ENCODE measurements around the gene CLRN2.
"Not testable (repeated sequence)": the region's sequence is repeated elsewhere in the genome, so short reads cannot be mapped to it uniquely, and the experiment has no call there.

CLRN2 gene

GRCh38 chr4:17565846-17566245 lies 50.9 kb downstream of the CLRN2 start:
- H3K27ac ChIP-seq: no peak overlapping the region
- TF ChIP-seq CTCF (IDR thresholded peaks at IDR 0.05): no peak
- no peak for TF ChIP-seq ZFX (IDR thresholded peaks at IDR 0.05; ENCODE audit: borderline replicate concordance)

GRCh38 chr4:17567271-17567670 lies 52.3 kb downstream of the CLRN2 start:
- no peak overlapping the region for H3K27ac ChIP-seq
- TF ChIP-seq ZFX (IDR thresholded peaks at IDR 0.05; ENCODE audit: borderline replicate concordance): no peak

- TF ChIP-seq CTCF (IDR thresholded peaks at IDR 0.05) (no peak), ZFX (IDR thresholded peaks at IDR 0.05; ENCODE audit: borderline replicate concordance) (no peak)
- H3K27ac ChIP-seq: no peak overlapping the region
Measured at GRCh38 chr4:17574206-17574605, 59.2 kb downstream of the CLRN2 start.

- not testable (repeated sequence) for H3K27ac ChIP-seq
Measured at GRCh38 chr4:17575177-17575576, 60.2 kb downstream of the CLRN2 start.
